ENCODE data around the gene ELF3. TPM values are rescaled to one million over a fixed set of nuclear protein-coding genes. Genes with fewer than 3 reads are reported as not detected.

The ELF3 gene
- total and polyA plus RNA-seq, 10 of the 15 experiments (the other 5 are each of a cell fraction or from before 2014, with no cell fraction given), result 0.07 to 14.3 (median 0.58) TPM; not detected in 1

- Histone ChIP-seq H3K79me2 (ENCODE audit: control insufficient read depth, insufficient read depth, low read length) (no peaks in the 10 kb centered on the region), H3K9ac (ENCODE audit: control insufficient read depth, insufficient read depth, low read length) (no peak overlapping the region), H3K4me3 (no peak overlapping the region), H3K36me3 (ENCODE audit: control insufficient read depth in 2 of 2, insufficient read depth in 2 of 2, low read length in 1 of 2) (peaks cover 7 to 29% of the 10 kb centered on the region in 2 experiments), H3K4me1 (ENCODE audit: control insufficient read depth, insufficient read depth, low read length) (peaks cover 6% of the 10 kb centered on the region), H3K27ac (ENCODE audit: control insufficient read depth, insufficient read depth) (no peak overlapping the region), H3K9me3 (replicated peaks; ENCODE audit: control insufficient read depth, insufficient read depth, low read length) (no peaks in the 10 kb centered on the region), H3K4me2 (ENCODE audit: control insufficient read depth, insufficient read depth) (no peak overlapping the region), H3K27me3 (replicated peaks in 1 of 2; ENCODE audit: control insufficient read depth in 2 of 2, insufficient read depth in 2 of 2, low read length in 1 of 2) (no peaks in the 10 kb centered on the region), H2AFZ (ENCODE audit: control insufficient read depth, low read depth, low read length) (no peak overlapping the region), H4K20me1 (ENCODE audit: control insufficient read depth, insufficient read depth) (no peaks in the 10 kb centered on the region)
- ChIA-PET RAD21 (ENCODE audit: unreplicated experiment) (interaction anchor here (2.9 kb wide), 1 partner anchor 72 kb away, joined by 12 read pairs; no protein-coding TSS in a partner anchor), SMC1A (ENCODE audit: uncharacterized antibody, unreplicated experiment) (interaction anchor here (0.7 to 2.5 kb wide), 4 partner anchors 13 to 152 kb away, joined by 3 to 9 read pairs (median 4); no protein-coding TSS in a partner anchor), CTCF (interaction anchor here (1.7 to 14.5 kb wide), 2 partner anchors 10 to 73 kb away, joined by 4 to 233 read pairs; no protein-coding TSS in a partner anchor), POLR2A (interaction anchor here (0.6 to 0.7 kb wide), 2 partner anchors 165 to 413 kb away, joined by 3 read pairs; no protein-coding TSS in a partner anchor)
- intact Hi-C loops (cut with micrococcal nuclease; ENCODE audit: unreplicated experiment) (no loop called here), in situ Hi-C loops (cut with MboI) (no loop called here)
- no peak for FAIRE-seq
- no TSS peak for BruUV-seq (replicated peaks)
- WGBS (ENCODE audit: insufficient coverage, insufficient replicate concordance, low lambda C conversion rate, missing lambda C conversion rate), result 83% methylated on average over 16 of the region's 16 CpGs
- DNase-seq (ENCODE audit: low read depth, low spot score), result no peak
- no peak for ATAC-seq
- TF ChIP-seq USF2 (IDR thresholded peaks at IDR 0.05; ENCODE audit: borderline replicate concordance, low read depth, low read length) (no peak), BHLHE40 (IDR thresholded peaks at IDR 0.05; ENCODE audit: borderline replicate concordance in 1 of 2, low read depth in 2 of 2, low read length in 1 of 2) (no peak), REST (IDR thresholded peaks at IDR 0.05; ENCODE audit: low read depth, low read length) (no peak), ZBTB11 (CRISPR knock-in tag; IDR thresholded peaks at IDR 0.05) (no peak), ZNF687 (IDR thresholded peaks at IDR 0.05) (no peak), GATAD2B (conservative IDR thresholded peaks at IDR 0.05; ENCODE audit: low read depth) (no peak)
Observed at GRCh38 chr1:201968202-201968925, 42.0 kb upstream of the ELF3 start.
